DOHH2 (cell line): ENCODE results near the gene ARID1B.

Experiments
- CTCF ChIP-seq: fragments of 200-600 bp; sonication (generic); IDR thresholded peaks from one replicate; pipeline ENCODE4 v1.5.1; 2014; ENCODE audit warnings: antibody characterized with exemption, mild to moderate bottlenecking, low read depth, low read length; ENCODE audit not compliant: poor library complexity, severe bottlenecking
- EZH2phosphoT487 ChIP-seq: fragments of 200-600 bp; sonication (generic); IDR thresholded peaks from 2 replicates; pipeline ENCODE4 v1.6.1; 2017; ENCODE audit warnings: borderline replicate concordance, mild to moderate bottlenecking, antibody characterized with exemption, low read length, moderate library complexity, mixed read lengths

- TF ChIP-seq CTCF (no peak), EZH2phosphoT487 (no peak)
Observed at GRCh38 chr6:157119502-157120027, 342.4 kb downstream of the ARID1B start.
